HepG2 (cell line): ENCODE data around the gene WDR5B. TPM values are rescaled to one million over a fixed set of nuclear protein-coding genes. Genes with fewer than 3 reads are reported as not detected.

Experiments used
- ATAC-seq: fragments of 200-7000 bp; cut with Tn5 transposase; 3 replicates; pipeline ENCODE4 v1.9.1; 2020; ENCODE audit warnings: mild to moderate bottlenecking, moderate library complexity
- BruUV-seq: library from RNA; stranded (reverse); fragments of 400-500 nt; replicated peaks from 2 replicates; lab custom pipeline; 2021; lab: Mats Ljungman, UMichigan
- CTCF ChIA-PET: fragments of 300-600 bp; formaldehyde crosslinking; extraction: SDS; loops from one replicate; lab custom pipeline; 2021; ENCODE audit warnings: low total read pairs, inconsistent platforms, low intra/inter-chr PET ratio; lab: Yijun Ruan, JAX
- POLR2A ChIA-PET: fragments of 350-600 bp; sonication (Branson Sonifier 250); formaldehyde crosslinking; loops from one replicate; lab custom pipeline; 2020; ENCODE audit warnings: antibody characterized with exemption, inconsistent platforms; lab: Yijun Ruan, JAX
- DNase-seq: peaks from one replicate; pipeline ENCODE4 v3.0.0-alpha.2; 2015; ENCODE audit warnings: low spot score
- FAIRE-seq: peaks from 3 replicates; lab custom pipeline; 2011; peaks lifted over from hg19 to GRCh38; lab: Jason Lieb, UNC
- H2AFZ ChIP-seq: one replicate; pipeline ENCODE4 v1.6.1; 2011; ENCODE audit warnings: low read length, inconsistent platforms
- H3K27ac ChIP-seq: fragments of 300-600 bp; 3 replicates; pipeline ENCODE4 v1.8.0; 2011; ENCODE audit warnings: mixed run types, mild to moderate bottlenecking, mixed read lengths, low read length, inconsistent platforms; ENCODE audit not compliant: insufficient read depth; ENCODE audit errors: extremely low read length
- H3K27me3 ChIP-seq, 2 experiments: fragments of 200-600 bp in 1 of 2; 2 replicates in 1 of 2; 3 replicates in 1 of 2; pipeline versions ENCODE4 v1.6.0 to v1.8.0; 2011; ENCODE audit warnings: low read length in 2 of 2, mild to moderate bottlenecking in 2 of 2, moderate library complexity in 2 of 2, inconsistent platforms in 1 of 2; ENCODE audit not compliant: insufficient read depth in 2 of 2, control insufficient read depth in 1 of 2
- H3K36me3 ChIP-seq, 2 experiments: fragments of 200-600 bp in 1 of 2; replicated peaks in 1 of 2; 2 replicates in 1 of 2; 3 replicates in 1 of 2; pipeline versions ENCODE4 v1.5.1 to v1.8.0; 2011; ENCODE audit warnings: low read length in 2 of 2, inconsistent platforms in 1 of 2; ENCODE audit not compliant: insufficient read depth in 2 of 2, control insufficient read depth in 1 of 2
- H3K4me1 ChIP-seq: 2 replicates; pipeline ENCODE4 v1.5.1; 2012; ENCODE audit warnings: low read length, inconsistent platforms; ENCODE audit not compliant: insufficient read depth
- H3K4me2 ChIP-seq: 2 replicates; pipeline ENCODE4 v1.6.0; 2011; ENCODE audit warnings: low read depth, low read length, inconsistent platforms
- H3K4me3 ChIP-seq, 3 experiments: fragments of 200-600 bp in 1 of 3; sonication (generic), shearing (Covaris generic) in 1 of 3; replicated peaks in 1 of 3; 2 replicates each; pipeline ENCODE4 v1.5.1; 2011 to 2016; ENCODE audit warnings: low read length in 3 of 3, inconsistent platforms in 2 of 3, low read depth in 2 of 3, mild to moderate bottlenecking in 2 of 3, control low read depth in 1 of 3, mixed read lengths in 1 of 3; ENCODE audit not compliant: insufficient read depth in 1 of 3
- H3K79me2 ChIP-seq: one replicate; pipeline ENCODE4 v1.6.1; 2011; ENCODE audit warnings: low read length, inconsistent platforms; ENCODE audit not compliant: insufficient read depth
- H3K9ac ChIP-seq: 2 replicates; pipeline ENCODE4 v1.6.0; 2011; ENCODE audit warnings: mild to moderate bottlenecking, low read depth, low read length, inconsistent platforms; ENCODE audit not compliant: insufficient read depth
- H3K9me3 ChIP-seq: 2 replicates; pipeline ENCODE4 v1.5.1; 2012; ENCODE audit warnings: mild to moderate bottlenecking, low read length
- H4K20me1 ChIP-seq: 2 replicates; pipeline ENCODE4 v1.6.0; 2011; ENCODE audit warnings: inconsistent platforms, mild to moderate bottlenecking, low read length, moderate library complexity; ENCODE audit not compliant: insufficient read depth
- ARNT ChIP-seq: fragments of 450-650 bp; IDR thresholded peaks from 2 replicates; pipeline ENCODE4 v1.6.1; 2017
- ARNT2 ChIP-seq: sonication (generic); formaldehyde crosslinking; IDR thresholded peaks from 2 replicates; pipeline ENCODE4 v1.8.0; 2022; ENCODE audit warnings: mild to moderate bottlenecking, low read depth, missing genetic modification reagents, moderate library complexity
- BCL6 ChIP-seq: IDR thresholded peaks from 2 replicates; pipeline ENCODE4 v1.6.1; 2016; ENCODE audit warnings: missing genetic modification reagents, missing compliant biosample characterization
- CREB1 ChIP-seq, 2 experiments: fragments of 450-650 bp in 1 of 2; IDR thresholded peaks; 2 replicates each; pipeline ENCODE4 v1.6.1; 2016 to 2017; ENCODE audit warnings: control low read depth in 1 of 2, mild to moderate bottlenecking in 1 of 2, missing compliant biosample characterization in 1 of 2, missing genetic modification characterization in 1 of 2
- HDAC1 ChIP-seq: sonication (generic); formaldehyde crosslinking; IDR thresholded peaks from 2 replicates; pipeline ENCODE4 v1.5.1; 2020; ENCODE audit warnings: mild to moderate bottlenecking, missing genetic modification reagents
- HNF4A ChIP-seq: sonication (generic); formaldehyde crosslinking; IDR thresholded peaks from 2 replicates; pipeline ENCODE4 v1.4.0; 2020; ENCODE audit warnings: missing genetic modification reagents
- KDM3A ChIP-seq: IDR thresholded peaks from 2 replicates; pipeline ENCODE4 v1.6.1; 2018; ENCODE audit warnings: low read depth, missing compliant biosample characterization
- KLF12 ChIP-seq: sonication (generic); formaldehyde crosslinking; IDR thresholded peaks from 2 replicates; pipeline ENCODE4 v1.4.0; 2020; ENCODE audit warnings: missing genetic modification reagents, borderline replicate concordance
- PAXIP1 ChIP-seq: sonication (generic); formaldehyde crosslinking; conservative IDR thresholded peaks from 2 replicates; pipeline ENCODE4 v1.4.0; 2020; ENCODE audit warnings: mild to moderate bottlenecking, missing genetic modification reagents, moderate library complexity
- SAFB2 ChIP-seq: sonication (generic); formaldehyde crosslinking; IDR thresholded peaks from 2 replicates; pipeline ENCODE4 v1.5.1; 2020; ENCODE audit warnings: missing genetic modification reagents, low read depth, mild to moderate bottlenecking, borderline replicate concordance
- ZNF17 ChIP-seq: sonication (generic); formaldehyde crosslinking; IDR thresholded peaks from 2 replicates; pipeline ENCODE4 v1.5.0; 2020; ENCODE audit warnings: mild to moderate bottlenecking, missing genetic modification reagents
- ZNF512 ChIP-seq: sonication (generic); formaldehyde crosslinking; IDR thresholded peaks from 2 replicates; pipeline ENCODE4 v1.4.0; 2020; ENCODE audit warnings: mild to moderate bottlenecking, missing genetic modification reagents
- ZNF580 ChIP-seq: IDR thresholded peaks from 2 replicates; pipeline ENCODE4 v1.6.1; 2016; ENCODE audit warnings: low read depth, borderline replicate concordance
- ZNF644 ChIP-seq: IDR thresholded peaks from 2 replicates; pipeline ENCODE4 v1.6.1; 2016; ENCODE audit warnings: low read depth
- WGBS: methylation state at CpG from one replicate; pipeline ENCODE4 v1.1.6; 2017; ENCODE audit warnings: low lambda C conversion rate; 5-methylcytosine and 5-hydroxymethylcytosine counted together
- in situ Hi-C: cut with HindIII; loops from 2 replicates; pipeline ENCODE4 v1.10.0; 2017; ENCODE audit warnings: low pct_unique_long_range_greater_than_20kb; ENCODE audit not compliant: extremely low pct_ligation_motif_present
- intact Hi-C: fragments of 100-400 bp; cut with micrococcal nuclease; formaldehyde crosslinking; loops from one replicate; pipeline ENCODE4 v1.10.0; 2022; ENCODE audit not compliant: unreplicated experiment
- polyA plus RNA-seq, 8 experiments: library from polyadenylated mRNA; depleted of rRNA in 3 of 8; stranded (reverse) in 7 of 8; unstranded in 1 of 8; fragments of >200 nt; fragmentation: Illumina TruSeq in 4 of 8; extraction: Trizol in 4 of 8; gene quantifications; 2 replicates each; pipeline versions ENCODE4 v1.2.1 to v1.2.3, GENCODE V29; 2011 to 2016; ENCODE audit warnings: low read depth in 4 of 8, missing spikeins in 1 of 8, mixed read lengths in 1 of 8; ENCODE audit not compliant: insufficient read depth in 1 of 8
- total RNA-seq, 5 experiments: library from RNA; depleted of rRNA; stranded (reverse); fragments of >200 nt; fragmentation: Illumina TruSeq; extraction: Trizol; gene quantifications; 2 replicates each; pipeline ENCODE4 v1.2.3, GENCODE V29; 2016; ENCODE audit warnings: low read depth in 1 of 5

Gene WDR5B
- total and polyA plus RNA-seq, 2 of the 13 experiments (the other 11 are each of a cell fraction or from before 2014, with no cell fraction given), result 2.5 to 3.6 TPM

- CTCF ChIA-PET, result no interaction called here
Observed at GRCh38 chr3:122457706-122458105, 41.8 kb upstream of the WDR5B start.

GRCh38 chr3:122456074-122456473, 40.2 kb upstream of the WDR5B start:
- H3K36me3 ChIP-seq, result peaks cover 9 to 54% of the 10 kb centered on the region in 2 experiments
- ChIA-PET CTCF (no interaction called here), POLR2A (no interaction called here)
- H3K4me2 ChIP-seq, result no peak overlapping the region
- peak; percentile 35 for DNase-seq
- H2AFZ ChIP-seq, result no peak overlapping the region
- peak; percentile 37 for FAIRE-seq
- H3K79me2 ChIP-seq, result no peaks in the 10 kb centered on the region
- peaks cover 16% of the 10 kb centered on the region for H3K4me1 ChIP-seq
- no peak overlapping the region for H3K4me3 ChIP-seq
- no TSS peak for BruUV-seq
- no peaks in the 10 kb centered on the region for H3K9me3 ChIP-seq
- H3K9ac ChIP-seq, result no peak overlapping the region
- no peaks in the 10 kb centered on the region for H4K20me1 ChIP-seq
- H3K27ac ChIP-seq, result no peak overlapping the region
- intact Hi-C loops, result no loop called here
- ATAC-seq, result no peak
- H3K27me3 ChIP-seq, result no peaks in the 10 kb centered on the region
- in situ Hi-C loops, result no loop called here
- TF ChIP-seq HNF4A (0 out of 2 replicates have a peak, but pooled peaks have one; percentile 12), ZNF580 (CRISPR knock-in tag) (no peak), ARNT (no peak), ZNF17 (CRISPR knock-in tag) (no peak), ARNT2 (CRISPR knock-in tag) (no peak), ZNF644 (CRISPR knock-in tag) (no peak), SAFB2 (CRISPR knock-in tag) (no peak), CREB1 (IDR thresholded peaks at IDR 0.05) (no peak), CREB1 (CRISPR knock-in tag; IDR thresholded peaks at IDR 0.05) (no peak), ZNF512 (CRISPR knock-in tag) (no peak), BCL6 (CRISPR knock-in tag) (peak; percentile 81), HDAC1 (CRISPR knock-in tag) (no peak), PAXIP1 (0 out of 2 replicates have a peak, but pooled peaks have one; percentile 17), KLF12 (CRISPR knock-in tag) (no peak)

More at GRCh38 chr3:122457706-122458105, 41.8 kb upstream of the WDR5B start:
- H3K79me2 ChIP-seq, result no peaks in the 10 kb centered on the region
- POLR2A ChIA-PET, result interaction anchor here (1.4 kb wide), 1 partner anchor 73 kb away, joined by 3 read pairs; the partner anchor contains the start of gene FAM162A
- intact Hi-C loops, result no loop called here
- no peaks in the 10 kb centered on the region for H4K20me1 ChIP-seq
- H3K9me3 ChIP-seq, result no peaks in the 10 kb centered on the region
- 100% methylated on average over 2 of the region's 2 CpGs for WGBS
- 0 out of 2 replicates have a peak, but pooled peaks have one; percentile 23 for TF ChIP-seq BCL6 (CRISPR knock-in tag)
- no peak for TF ChIP-seq KDM3A
- ATAC-seq, result no peak
- H3K27me3 ChIP-seq, result no peaks in the 10 kb centered on the region
- DNase-seq, result no peak
- in situ Hi-C loops, result no loop called here
- BruUV-seq, result no TSS peak
- no peak overlapping the region for H3K27ac ChIP-seq
- no peak overlapping the region for H3K4me3 ChIP-seq
- H3K9ac ChIP-seq, result no peak overlapping the region
- no peak overlapping the region for H3K4me2 ChIP-seq
- no peak overlapping the region for H2AFZ ChIP-seq
- peaks cover 16% of the 10 kb centered on the region for H3K4me1 ChIP-seq
- H3K36me3 ChIP-seq, result peaks cover 8 to 58% of the 10 kb centered on the region in 2 experiments
- no peak for FAIRE-seq
